Cardiac fibroblast (primary cell): Measurements from ENCODE around the gene ROBO4.

Source experiments
- DNase-seq, 2 donors: peaks; one replicate each; pipeline versions ENCODE4 v3.0.0 to v3.0.0-alpha.2; 2010; ENCODE audit warnings: low read depth in 2 of 2
- H3K4me3 ChIP-seq, 2 donors: replicated peaks in 1 of 2; 1 replicate in 1 of 2; 2 replicates in 1 of 2; pipeline ENCODE4 v1.5.1; 2011; ENCODE audit warnings: low read depth in 2 of 2, low read length in 2 of 2, mild to moderate bottlenecking in 2 of 2, moderate library complexity in 1 of 2
- TF ChIP-seq, protein P1 (sequence below): IDR thresholded peaks from one replicate; pipeline ENCODE4 v1.5.1; 2011; ENCODE audit warnings: low read depth, mild to moderate bottlenecking, low read length, inconsistent platforms

ROBO4 gene

DNA sequence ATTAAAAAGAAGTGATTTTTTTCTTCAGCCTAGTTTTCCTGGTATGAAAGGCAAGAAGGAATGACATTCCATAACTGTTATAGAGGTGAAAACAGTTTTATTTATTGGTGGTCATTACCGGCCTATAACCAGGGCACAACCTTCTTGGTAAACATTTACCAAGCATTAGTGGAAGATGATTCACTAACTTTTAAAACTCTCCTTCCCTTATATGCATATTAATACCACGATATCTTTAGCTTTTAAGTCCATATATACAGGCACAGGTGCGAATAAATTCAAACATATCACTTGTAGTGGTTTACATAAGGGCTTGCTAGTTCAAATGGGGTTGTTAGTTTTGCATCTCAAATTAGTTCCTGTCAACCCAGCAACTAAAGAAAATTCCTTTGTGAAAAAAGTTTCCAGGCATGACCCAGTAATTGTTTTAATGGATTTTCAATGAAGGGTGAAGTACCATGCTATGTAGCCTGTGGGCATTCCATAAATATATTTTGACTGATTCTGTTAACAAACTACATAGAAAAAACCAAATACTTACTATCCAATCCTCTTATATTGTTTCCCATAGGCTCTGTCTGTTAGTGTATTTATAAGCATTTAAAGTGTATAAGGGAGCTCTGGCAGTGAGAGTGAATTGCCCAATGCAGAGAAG, 63.0 kb downstream of the ROBO4 start:
- DNase-seq: no peak
- TF ChIP-seq, protein P1, sequence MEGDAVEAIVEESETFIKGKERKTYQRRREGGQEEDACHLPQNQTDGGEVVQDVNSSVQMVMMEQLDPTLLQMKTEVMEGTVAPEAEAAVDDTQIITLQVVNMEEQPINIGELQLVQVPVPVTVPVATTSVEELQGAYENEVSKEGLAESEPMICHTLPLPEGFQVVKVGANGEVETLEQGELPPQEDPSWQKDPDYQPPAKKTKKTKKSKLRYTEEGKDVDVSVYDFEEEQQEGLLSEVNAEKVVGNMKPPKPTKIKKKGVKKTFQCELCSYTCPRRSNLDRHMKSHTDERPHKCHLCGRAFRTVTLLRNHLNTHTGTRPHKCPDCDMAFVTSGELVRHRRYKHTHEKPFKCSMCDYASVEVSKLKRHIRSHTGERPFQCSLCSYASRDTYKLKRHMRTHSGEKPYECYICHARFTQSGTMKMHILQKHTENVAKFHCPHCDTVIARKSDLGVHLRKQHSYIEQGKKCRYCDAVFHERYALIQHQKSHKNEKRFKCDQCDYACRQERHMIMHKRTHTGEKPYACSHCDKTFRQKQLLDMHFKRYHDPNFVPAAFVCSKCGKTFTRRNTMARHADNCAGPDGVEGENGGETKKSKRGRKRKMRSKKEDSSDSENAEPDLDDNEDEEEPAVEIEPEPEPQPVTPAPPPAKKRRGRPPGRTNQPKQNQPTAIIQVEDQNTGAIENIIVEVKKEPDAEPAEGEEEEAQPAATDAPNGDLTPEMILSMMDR: no peak
- H3K4me3 ChIP-seq: no peak overlapping the region
